ENCODE measurements around the gene ABCC4. TPM values are rescaled to one million over a fixed set of nuclear protein-coding genes. Genes with fewer than 3 reads are reported as not detected.

The ABCC4 gene
- total and polyA plus RNA-seq, 2 experiments from 2014 or later = 4.3 to 12.2 TPM

DNA sequence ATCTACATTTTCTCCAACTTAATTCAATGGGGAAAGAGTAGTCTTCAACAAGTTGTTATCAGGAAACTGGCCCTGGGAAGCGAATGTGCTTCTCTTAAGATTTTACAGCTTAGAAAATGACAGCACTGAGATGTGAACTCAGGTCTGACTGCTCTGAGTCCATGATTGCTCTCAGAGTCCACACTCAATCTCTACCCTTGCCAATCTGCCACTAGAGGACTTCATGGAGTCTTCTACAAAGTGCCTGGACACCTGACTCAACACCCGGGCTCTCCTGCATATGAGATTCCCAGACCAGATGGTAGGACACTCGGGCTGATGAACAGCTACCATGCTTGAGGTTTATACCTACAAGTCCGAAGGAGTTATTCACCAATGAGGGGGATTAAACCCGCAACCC lies 74.8 kb downstream of the ABCC4 start:
- H2AFZ ChIP-seq = no peak overlapping the region
- no peaks in the 10 kb centered on the region for H3K27me3 ChIP-seq (ENCODE audit: insufficient read depth)
- no peaks in the 10 kb centered on the region for H3K9me3 Mint-ChIP-seq
- H3K27me3 Mint-ChIP-seq (ENCODE audit: insufficient read depth, low read depth, poor library complexity) = peaks cover 2% of the 10 kb centered on the region
- no peak overlapping the region for H3K4me3 Mint-ChIP-seq
- DNase-seq (ENCODE audit: low spot score) = no peak
- no peak overlapping the region for H3K27ac ChIP-seq (ENCODE audit: low read depth)
- H4K20me1 ChIP-seq (replicated peaks; ENCODE audit: insufficient read depth) = no peaks in the 10 kb centered on the region
- no peaks in the 10 kb centered on the region for H3K4me1 Mint-ChIP-seq
- H3K79me2 ChIP-seq (replicated peaks; ENCODE audit: insufficient read depth) = no peaks in the 10 kb centered on the region
- no peaks in the 10 kb centered on the region for H3F3A ChIP-seq (replicated peaks; ENCODE audit: low read depth)
- H3K36me3 ChIP-seq (ENCODE audit: insufficient read depth) = no peaks in the 10 kb centered on the region
- H3K4me2 ChIP-seq = no peak overlapping the region
- ATAC-seq = no peak
- H3K9me2 ChIP-seq (ENCODE audit: insufficient read depth) = no peaks in the 10 kb centered on the region
- no peaks in the 10 kb centered on the region for H3K36me3 Mint-ChIP-seq (ENCODE audit: low read depth)
- H3K27ac Mint-ChIP-seq = no peak overlapping the region
- TF ChIP-seq JUNB (IDR thresholded peaks at IDR 0.05; ENCODE audit: unreplicated experiment) = no peak
- TF ChIP-seq, protein P1, sequence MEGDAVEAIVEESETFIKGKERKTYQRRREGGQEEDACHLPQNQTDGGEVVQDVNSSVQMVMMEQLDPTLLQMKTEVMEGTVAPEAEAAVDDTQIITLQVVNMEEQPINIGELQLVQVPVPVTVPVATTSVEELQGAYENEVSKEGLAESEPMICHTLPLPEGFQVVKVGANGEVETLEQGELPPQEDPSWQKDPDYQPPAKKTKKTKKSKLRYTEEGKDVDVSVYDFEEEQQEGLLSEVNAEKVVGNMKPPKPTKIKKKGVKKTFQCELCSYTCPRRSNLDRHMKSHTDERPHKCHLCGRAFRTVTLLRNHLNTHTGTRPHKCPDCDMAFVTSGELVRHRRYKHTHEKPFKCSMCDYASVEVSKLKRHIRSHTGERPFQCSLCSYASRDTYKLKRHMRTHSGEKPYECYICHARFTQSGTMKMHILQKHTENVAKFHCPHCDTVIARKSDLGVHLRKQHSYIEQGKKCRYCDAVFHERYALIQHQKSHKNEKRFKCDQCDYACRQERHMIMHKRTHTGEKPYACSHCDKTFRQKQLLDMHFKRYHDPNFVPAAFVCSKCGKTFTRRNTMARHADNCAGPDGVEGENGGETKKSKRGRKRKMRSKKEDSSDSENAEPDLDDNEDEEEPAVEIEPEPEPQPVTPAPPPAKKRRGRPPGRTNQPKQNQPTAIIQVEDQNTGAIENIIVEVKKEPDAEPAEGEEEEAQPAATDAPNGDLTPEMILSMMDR (conservative IDR thresholded peaks at IDR 0.05; ENCODE audit: low read depth in 2 of 2) = no peak
- TF ChIP-seq, protein P2, sequence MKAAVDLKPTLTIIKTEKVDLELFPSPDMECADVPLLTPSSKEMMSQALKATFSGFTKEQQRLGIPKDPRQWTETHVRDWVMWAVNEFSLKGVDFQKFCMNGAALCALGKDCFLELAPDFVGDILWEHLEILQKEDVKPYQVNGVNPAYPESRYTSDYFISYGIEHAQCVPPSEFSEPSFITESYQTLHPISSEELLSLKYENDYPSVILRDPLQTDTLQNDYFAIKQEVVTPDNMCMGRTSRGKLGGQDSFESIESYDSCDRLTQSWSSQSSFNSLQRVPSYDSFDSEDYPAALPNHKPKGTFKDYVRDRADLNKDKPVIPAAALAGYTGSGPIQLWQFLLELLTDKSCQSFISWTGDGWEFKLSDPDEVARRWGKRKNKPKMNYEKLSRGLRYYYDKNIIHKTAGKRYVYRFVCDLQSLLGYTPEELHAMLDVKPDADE (IDR thresholded peaks at IDR 0.05) = no peak
- TF ChIP-seq EZH2phosphoT487 (IDR thresholded peaks at IDR 0.05; ENCODE audit: unreplicated experiment) = no peak
- TF ChIP-seq CREB1 (CRISPR knock-in tag; IDR thresholded peaks at IDR 0.05; ENCODE audit: low read depth) = no peak
- no peak for TF ChIP-seq ZNF331 (CRISPR knock-in tag; IDR thresholded peaks at IDR 0.05; ENCODE audit: low read depth)
- H3K4me1 ChIP-seq (ENCODE audit: insufficient read depth) = no peaks in the 10 kb centered on the region
- no peak overlapping the region for H3K4me3 ChIP-seq

DNA sequence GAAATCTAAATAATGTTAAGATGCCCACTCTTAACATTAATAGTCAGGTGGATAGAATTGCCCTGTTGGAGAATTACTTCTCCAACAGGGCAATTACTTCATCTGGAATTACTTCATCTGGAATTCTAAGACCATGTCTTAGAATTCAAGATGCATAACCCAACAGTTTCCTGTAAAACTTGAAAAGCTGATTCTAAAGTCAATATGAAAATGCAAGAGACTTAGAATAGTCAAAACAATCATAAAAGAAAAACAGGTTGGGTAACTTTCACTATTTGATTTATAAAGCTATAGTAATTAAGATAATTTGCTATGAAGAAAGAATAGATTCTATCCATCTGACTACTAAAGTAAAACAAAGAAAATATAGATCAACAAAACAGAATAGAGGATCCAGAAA lies 75.2 kb downstream of the ABCC4 start:
- Histone ChIP-seq H4K20me1 (replicated peaks; ENCODE audit: insufficient read depth) (no peaks in the 10 kb centered on the region), H3K4me3 (no peak overlapping the region), H3K4me2 (no peak overlapping the region), H3K9me2 (ENCODE audit: insufficient read depth) (no peaks in the 10 kb centered on the region), H2AFZ (no peak overlapping the region), H3K4me1 (ENCODE audit: insufficient read depth) (no peaks in the 10 kb centered on the region), H3K27me3 (ENCODE audit: insufficient read depth) (no peaks in the 10 kb centered on the region), H3K79me2 (replicated peaks; ENCODE audit: insufficient read depth) (no peaks in the 10 kb centered on the region), H3F3A (replicated peaks; ENCODE audit: low read depth) (no peaks in the 10 kb centered on the region), H3K27ac (ENCODE audit: low read depth) (no peak overlapping the region), H3K36me3 (ENCODE audit: insufficient read depth) (no peaks in the 10 kb centered on the region)
- H3K27me3 Mint-ChIP-seq (ENCODE audit: insufficient read depth, low read depth, poor library complexity) = peaks cover 2% of the 10 kb centered on the region
- H3K36me3 Mint-ChIP-seq (ENCODE audit: low read depth) = no peaks in the 10 kb centered on the region
- H3K27ac Mint-ChIP-seq = no peak overlapping the region
- no peak overlapping the region for H3K4me3 Mint-ChIP-seq
- TF ChIP-seq, protein P3, sequence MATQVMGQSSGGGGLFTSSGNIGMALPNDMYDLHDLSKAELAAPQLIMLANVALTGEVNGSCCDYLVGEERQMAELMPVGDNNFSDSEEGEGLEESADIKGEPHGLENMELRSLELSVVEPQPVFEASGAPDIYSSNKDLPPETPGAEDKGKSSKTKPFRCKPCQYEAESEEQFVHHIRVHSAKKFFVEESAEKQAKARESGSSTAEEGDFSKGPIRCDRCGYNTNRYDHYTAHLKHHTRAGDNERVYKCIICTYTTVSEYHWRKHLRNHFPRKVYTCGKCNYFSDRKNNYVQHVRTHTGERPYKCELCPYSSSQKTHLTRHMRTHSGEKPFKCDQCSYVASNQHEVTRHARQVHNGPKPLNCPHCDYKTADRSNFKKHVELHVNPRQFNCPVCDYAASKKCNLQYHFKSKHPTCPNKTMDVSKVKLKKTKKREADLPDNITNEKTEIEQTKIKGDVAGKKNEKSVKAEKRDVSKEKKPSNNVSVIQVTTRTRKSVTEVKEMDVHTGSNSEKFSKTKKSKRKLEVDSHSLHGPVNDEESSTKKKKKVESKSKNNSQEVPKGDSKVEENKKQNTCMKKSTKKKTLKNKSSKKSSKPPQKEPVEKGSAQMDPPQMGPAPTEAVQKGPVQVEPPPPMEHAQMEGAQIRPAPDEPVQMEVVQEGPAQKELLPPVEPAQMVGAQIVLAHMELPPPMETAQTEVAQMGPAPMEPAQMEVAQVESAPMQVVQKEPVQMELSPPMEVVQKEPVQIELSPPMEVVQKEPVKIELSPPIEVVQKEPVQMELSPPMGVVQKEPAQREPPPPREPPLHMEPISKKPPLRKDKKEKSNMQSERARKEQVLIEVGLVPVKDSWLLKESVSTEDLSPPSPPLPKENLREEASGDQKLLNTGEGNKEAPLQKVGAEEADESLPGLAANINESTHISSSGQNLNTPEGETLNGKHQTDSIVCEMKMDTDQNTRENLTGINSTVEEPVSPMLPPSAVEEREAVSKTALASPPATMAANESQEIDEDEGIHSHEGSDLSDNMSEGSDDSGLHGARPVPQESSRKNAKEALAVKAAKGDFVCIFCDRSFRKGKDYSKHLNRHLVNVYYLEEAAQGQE (IDR thresholded peaks at IDR 0.05; ENCODE audit: unreplicated experiment) = no peak
- TF ChIP-seq ZNF114 (CRISPR knock-in tag; IDR thresholded peaks at IDR 0.05) (no peak), STAT1 (IDR thresholded peaks at IDR 0.05; ENCODE audit: unreplicated experiment) (no peak), CREB1 (CRISPR knock-in tag; IDR thresholded peaks at IDR 0.05; ENCODE audit: low read depth) (no peak), NANOG (IDR thresholded peaks at IDR 0.05; ENCODE audit: borderline replicate concordance) (no peak), EZH2phosphoT487 (IDR thresholded peaks at IDR 0.05; ENCODE audit: unreplicated experiment) (no peak)
- TF ChIP-seq, protein P1 (conservative IDR thresholded peaks at IDR 0.05; ENCODE audit: low read depth in 2 of 2) = no peak
- no peaks in the 10 kb centered on the region for H3K9me3 Mint-ChIP-seq
- H3K4me1 Mint-ChIP-seq = no peaks in the 10 kb centered on the region
- no peak for ATAC-seq
- DNase-seq (ENCODE audit: low spot score) = no peak
